Osteoblast (primary cell): ENCODE measurements around the gene EIF4A2. TPM values are rescaled to one million over a fixed set of nuclear protein-coding genes. Genes with fewer than 3 reads are reported as not detected.

ENCODE experiments used
- DNase-seq: peaks from one replicate; pipeline ENCODE4 v3.0.0; 2011; ENCODE audit warnings: low spot score, mixed read lengths; ENCODE audit not compliant: insufficient read length; ENCODE audit errors: missing footprints
- H2AFZ ChIP-seq: 2 replicates; pipeline ENCODE4 v1.6.0; 2011; ENCODE audit warnings: mild to moderate bottlenecking, low read length
- H3K27ac ChIP-seq: 2 replicates; pipeline ENCODE4 v1.5.1; 2011; ENCODE audit warnings: mild to moderate bottlenecking, low read depth, low read length, moderate library complexity
- H3K27me3 ChIP-seq: 2 replicates; pipeline ENCODE4 v1.6.0; 2012; ENCODE audit warnings: mild to moderate bottlenecking, control low read depth, inconsistent platforms, low read length, moderate library complexity; ENCODE audit not compliant: insufficient read depth
- H3K36me3 ChIP-seq: 2 replicates; pipeline ENCODE4 v1.5.1; 2011; ENCODE audit warnings: mild to moderate bottlenecking, low read length, control low read depth, moderate library complexity; ENCODE audit not compliant: insufficient read depth
- H3K4me1 ChIP-seq: 2 replicates; pipeline ENCODE4 v1.5.1; 2011; ENCODE audit warnings: mild to moderate bottlenecking, low read length, control low read depth, moderate library complexity; ENCODE audit not compliant: insufficient read depth
- H3K4me2 ChIP-seq: 2 replicates; pipeline ENCODE4 v1.6.0; 2011; ENCODE audit warnings: mild to moderate bottlenecking, low read length; ENCODE audit not compliant: insufficient read depth
- H3K4me3 ChIP-seq: fragments of 200-600 bp; sonication (generic); 3 replicates; pipeline ENCODE4 v1.5.1; 2012; ENCODE audit warnings: mild to moderate bottlenecking, low read length, inconsistent platforms; ENCODE audit not compliant: insufficient read depth
- H3K79me2 ChIP-seq: 2 replicates; pipeline ENCODE4 v1.6.0; 2012; ENCODE audit warnings: mild to moderate bottlenecking, low read length, control low read depth, inconsistent platforms; ENCODE audit not compliant: insufficient read depth
- H3K9me3 ChIP-seq: 2 replicates; pipeline ENCODE4 v1.5.1; 2011; ENCODE audit warnings: low read depth, low read length, control low read depth
- H4K20me1 ChIP-seq: 2 replicates; pipeline ENCODE4 v1.6.0; 2012; ENCODE audit warnings: mild to moderate bottlenecking, low read length, control low read depth; ENCODE audit not compliant: insufficient read depth
- CTCF ChIP-seq: IDR thresholded peaks from 2 replicates; pipeline ENCODE4 v1.5.1; 2011; ENCODE audit warnings: mild to moderate bottlenecking, low read depth, low read length, moderate library complexity; ENCODE audit errors: extremely low read depth
- total RNA-seq: library from RNA; depleted of rRNA; stranded (reverse); fragments of >200 nt; gene quantifications from 2 replicates; pipeline ENCODE4 v1.2.3, GENCODE V29; 2012

Gene EIF4A2
- total RNA-seq, 1 donor, result 442 TPM

- Histone ChIP-seq H3K4me3 (no peak overlapping the region), H3K36me3 (peaks cover 78% of the 10 kb centered on the region), H3K27me3 (no peaks in the 10 kb centered on the region), H3K27ac (no peak overlapping the region), H3K4me2 (peak overlapping the region; percentile 73), H4K20me1 (peaks cover 69% of the 10 kb centered on the region), H3K79me2 (peaks cover 42% of the 10 kb centered on the region), H3K9me3 (no peaks in the 10 kb centered on the region), H2AFZ (no peak overlapping the region), H3K4me1 (peaks cover 28% of the 10 kb centered on the region)
- DNase-seq, result no peak
- TF ChIP-seq CTCF, result no peak
Measured at GRCh38 chr3:186788482-186789370, 5.3 kb downstream of the EIF4A2 start.

- Histone ChIP-seq H3K79me2 (peaks cover 33% of the 10 kb centered on the region), H4K20me1 (peaks cover 59% of the 10 kb centered on the region), H3K4me1 (peaks cover 28% of the 10 kb centered on the region), H3K4me3 (no peak overlapping the region), H3K36me3 (peaks cover 77% of the 10 kb centered on the region), H2AFZ (no peak overlapping the region), H3K9me3 (no peaks in the 10 kb centered on the region), H3K27ac (no peak overlapping the region), H3K4me2 (no peak overlapping the region), H3K27me3 (no peaks in the 10 kb centered on the region)
- no peak for TF ChIP-seq CTCF
- no peak for DNase-seq
Measured at GRCh38 chr3:186789554-186790260, 6.3 kb downstream of the EIF4A2 start.

- DNase-seq, result no peak
- H3K27ac ChIP-seq, result no peak overlapping the region
- peak; percentile 33 for TF ChIP-seq CTCF
- no peaks in the 10 kb centered on the region for H3K9me3 ChIP-seq
- no peak overlapping the region for H2AFZ ChIP-seq
- peaks cover 70% of the 10 kb centered on the region for H3K36me3 ChIP-seq
- no peak overlapping the region for H3K4me2 ChIP-seq
- H3K4me1 ChIP-seq, result peaks cover 26% of the 10 kb centered on the region
- H3K79me2 ChIP-seq, result peaks cover 25% of the 10 kb centered on the region
- H4K20me1 ChIP-seq, result peaks cover 52% of the 10 kb centered on the region
- no peak overlapping the region for H3K4me3 ChIP-seq
- no peaks in the 10 kb centered on the region for H3K27me3 ChIP-seq
Measured at GRCh38 chr3:186790261-186790981, 7.0 kb downstream of the EIF4A2 start.
